Astrocyte (in vitro differentiated cells and primary cell): ENCODE measurements around the gene TRMT61A.

Experiments used
- CTCF ChIP-seq: IDR thresholded peaks from 2 replicates; pipeline ENCODE4 v1.5.1; 2011; ENCODE audit warnings: low read depth, mild to moderate bottlenecking, inconsistent platforms, low read length, moderate library complexity; ENCODE audit not compliant: insufficient read depth
- EZH2 ChIP-seq: IDR thresholded peaks from 2 replicates; pipeline ENCODE4 v1.6.1; 2012; ENCODE audit warnings: mild to moderate bottlenecking, low read length, inconsistent platforms; ENCODE audit not compliant: insufficient read depth

- TF ChIP-seq CTCF (no peak), EZH2 (no peak)
Measured at GRCh38 chr14:103551338-103551762, 22.4 kb downstream of the TRMT61A start.
